Neutrophil (primary cell): ENCODE measurements around the gene HAUS6.

Source experiments
- H3K27ac ChIP-seq: fragments of 200-600 bp; sonication (generic); 2 replicates; pipeline ENCODE4 v1.5.1; 2016; ENCODE audit warnings: mild to moderate bottlenecking, moderate library complexity
- H3K27me3 ChIP-seq: fragments of 200-600 bp; sonication (generic); 2 replicates; pipeline ENCODE4 v1.6.0; 2016; ENCODE audit warnings: mild to moderate bottlenecking
- H3K36me3 ChIP-seq: fragments of 200-600 bp; sonication (generic); 2 replicates; pipeline ENCODE4 v1.5.1; 2017
- H3K4me1 ChIP-seq, 2 experiments: fragments of 200-600 bp in 1 of 2; sonication (generic) in 1 of 2; 1 replicate in 1 of 2; 2 replicates in 1 of 2; pipeline versions ENCODE4 v1.5.1 to v1.6.1; 2013 to 2016; ENCODE audit warnings: low read depth in 1 of 2, low read length in 1 of 2, mild to moderate bottlenecking in 1 of 2, moderate library complexity in 1 of 2; ENCODE audit not compliant: control insufficient read depth in 1 of 2, insufficient read depth in 1 of 2
- H3K4me3 ChIP-seq, 2 experiments: fragments of 200-600 bp in 1 of 2; sonication (generic) in 1 of 2; 1 replicate in 1 of 2; 2 replicates in 1 of 2; pipeline ENCODE4 v1.5.1; 2013 to 2016; ENCODE audit warnings: low read depth in 1 of 2, low read length in 1 of 2, mild to moderate bottlenecking in 1 of 2, moderate library complexity in 1 of 2
- H3K9me3 ChIP-seq: fragments of 200-600 bp; sonication (generic); 2 replicates; pipeline ENCODE4 v1.5.1; 2016
- CTCF ChIP-seq: fragments of 200-600 bp; sonication (generic); IDR thresholded peaks from 2 replicates; pipeline ENCODE4 v1.5.1; 2016; ENCODE audit warnings: antibody characterized with exemption

HAUS6 gene

GRCh38 chr9:19020886-19021455 lies 81.7 kb downstream of the HAUS6 start:
- TF ChIP-seq CTCF: no peak

GRCh38 chr9:19018201-19018600 lies 84.5 kb downstream of the HAUS6 start:
- TF ChIP-seq CTCF: no peak
- Histone ChIP-seq H3K27me3 (no peaks in the 10 kb centered on the region), H3K27ac (no peak overlapping the region), H3K4me3 (no peak overlapping the region), H3K36me3 (no peaks in the 10 kb centered on the region), H3K9me3 (no peaks in the 10 kb centered on the region), H3K4me1 (no peaks in the 10 kb centered on the region)

More at GRCh38 chr9:19020886-19021455, 81.7 kb downstream of the HAUS6 start:
- Histone ChIP-seq H3K27me3 (no peaks in the 10 kb centered on the region), H3K9me3 (no peaks in the 10 kb centered on the region), H3K4me3 (no peak overlapping the region), H3K27ac (no peak overlapping the region), H3K36me3 (no peaks in the 10 kb centered on the region), H3K4me1 (no peaks in the 10 kb centered on the region)

- no peaks in the 10 kb centered on the region for H3K36me3 ChIP-seq
- H3K4me1 ChIP-seq: no peaks in the 10 kb centered on the region
- no peaks in the 10 kb centered on the region for H3K9me3 ChIP-seq
- peaks cover 15% of the 10 kb centered on the region for H3K27me3 ChIP-seq
- H3K4me3 ChIP-seq: no peak overlapping the region
- TF ChIP-seq CTCF: no peak
- no peak overlapping the region for H3K27ac ChIP-seq
These were observed 93.2 kb downstream of the HAUS6 start for GRCh38 chr9:19009391-19009965.
